ENCODE measurements around the gene DUSP28. TPM values are rescaled to one million over a fixed set of nuclear protein-coding genes. Genes with fewer than 3 reads are reported as not detected.

DUSP28 gene
- total and polyA plus RNA-seq, 2 experiments from 2014 or later: 2.7 to 4.3 TPM

GRCh38 chr2:240554767-240555493 lies 5.2 kb upstream of the DUSP28 start (continued):
- TF ChIP-seq, protein P1, sequence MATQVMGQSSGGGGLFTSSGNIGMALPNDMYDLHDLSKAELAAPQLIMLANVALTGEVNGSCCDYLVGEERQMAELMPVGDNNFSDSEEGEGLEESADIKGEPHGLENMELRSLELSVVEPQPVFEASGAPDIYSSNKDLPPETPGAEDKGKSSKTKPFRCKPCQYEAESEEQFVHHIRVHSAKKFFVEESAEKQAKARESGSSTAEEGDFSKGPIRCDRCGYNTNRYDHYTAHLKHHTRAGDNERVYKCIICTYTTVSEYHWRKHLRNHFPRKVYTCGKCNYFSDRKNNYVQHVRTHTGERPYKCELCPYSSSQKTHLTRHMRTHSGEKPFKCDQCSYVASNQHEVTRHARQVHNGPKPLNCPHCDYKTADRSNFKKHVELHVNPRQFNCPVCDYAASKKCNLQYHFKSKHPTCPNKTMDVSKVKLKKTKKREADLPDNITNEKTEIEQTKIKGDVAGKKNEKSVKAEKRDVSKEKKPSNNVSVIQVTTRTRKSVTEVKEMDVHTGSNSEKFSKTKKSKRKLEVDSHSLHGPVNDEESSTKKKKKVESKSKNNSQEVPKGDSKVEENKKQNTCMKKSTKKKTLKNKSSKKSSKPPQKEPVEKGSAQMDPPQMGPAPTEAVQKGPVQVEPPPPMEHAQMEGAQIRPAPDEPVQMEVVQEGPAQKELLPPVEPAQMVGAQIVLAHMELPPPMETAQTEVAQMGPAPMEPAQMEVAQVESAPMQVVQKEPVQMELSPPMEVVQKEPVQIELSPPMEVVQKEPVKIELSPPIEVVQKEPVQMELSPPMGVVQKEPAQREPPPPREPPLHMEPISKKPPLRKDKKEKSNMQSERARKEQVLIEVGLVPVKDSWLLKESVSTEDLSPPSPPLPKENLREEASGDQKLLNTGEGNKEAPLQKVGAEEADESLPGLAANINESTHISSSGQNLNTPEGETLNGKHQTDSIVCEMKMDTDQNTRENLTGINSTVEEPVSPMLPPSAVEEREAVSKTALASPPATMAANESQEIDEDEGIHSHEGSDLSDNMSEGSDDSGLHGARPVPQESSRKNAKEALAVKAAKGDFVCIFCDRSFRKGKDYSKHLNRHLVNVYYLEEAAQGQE (IDR thresholded peaks at IDR 0.05; ENCODE audit: unreplicated experiment): no peak
- no peak for TF ChIP-seq NANOG (IDR thresholded peaks at IDR 0.05; ENCODE audit: borderline replicate concordance)
- no peak for TF ChIP-seq EZH2phosphoT487 (IDR thresholded peaks at IDR 0.05; ENCODE audit: unreplicated experiment)
- TF ChIP-seq, protein P2, sequence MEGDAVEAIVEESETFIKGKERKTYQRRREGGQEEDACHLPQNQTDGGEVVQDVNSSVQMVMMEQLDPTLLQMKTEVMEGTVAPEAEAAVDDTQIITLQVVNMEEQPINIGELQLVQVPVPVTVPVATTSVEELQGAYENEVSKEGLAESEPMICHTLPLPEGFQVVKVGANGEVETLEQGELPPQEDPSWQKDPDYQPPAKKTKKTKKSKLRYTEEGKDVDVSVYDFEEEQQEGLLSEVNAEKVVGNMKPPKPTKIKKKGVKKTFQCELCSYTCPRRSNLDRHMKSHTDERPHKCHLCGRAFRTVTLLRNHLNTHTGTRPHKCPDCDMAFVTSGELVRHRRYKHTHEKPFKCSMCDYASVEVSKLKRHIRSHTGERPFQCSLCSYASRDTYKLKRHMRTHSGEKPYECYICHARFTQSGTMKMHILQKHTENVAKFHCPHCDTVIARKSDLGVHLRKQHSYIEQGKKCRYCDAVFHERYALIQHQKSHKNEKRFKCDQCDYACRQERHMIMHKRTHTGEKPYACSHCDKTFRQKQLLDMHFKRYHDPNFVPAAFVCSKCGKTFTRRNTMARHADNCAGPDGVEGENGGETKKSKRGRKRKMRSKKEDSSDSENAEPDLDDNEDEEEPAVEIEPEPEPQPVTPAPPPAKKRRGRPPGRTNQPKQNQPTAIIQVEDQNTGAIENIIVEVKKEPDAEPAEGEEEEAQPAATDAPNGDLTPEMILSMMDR (conservative IDR thresholded peaks at IDR 0.05; ENCODE audit: low read depth in 2 of 2): no peak
- no peak for TF ChIP-seq ZNF331 (CRISPR knock-in tag; IDR thresholded peaks at IDR 0.05; ENCODE audit: low read depth)
- TF ChIP-seq STAT1 (IDR thresholded peaks at IDR 0.05; ENCODE audit: unreplicated experiment): no peak

- H3K27me3 ChIP-seq (ENCODE audit: insufficient read depth): peaks cover 24% of the 10 kb centered on the region
- peaks cover 9% of the 10 kb centered on the region; the same call in 1 of the 2 replicates for H3K79me2 ChIP-seq (replicated peaks; ENCODE audit: insufficient read depth)
- no peaks in the 10 kb centered on the region for H3K36me3 ChIP-seq (ENCODE audit: insufficient read depth)
- peaks cover 30% of the 10 kb centered on the region for H3K27me3 Mint-ChIP-seq (ENCODE audit: insufficient read depth, low read depth, poor library complexity)
- H2AFZ ChIP-seq: no peak overlapping the region
- ATAC-seq (no peak), DNase-seq (ENCODE audit: low spot score) (no peak)
- H3K4me2 ChIP-seq: no peak overlapping the region
- no peak overlapping the region for H3K27ac Mint-ChIP-seq
- no peaks in the 10 kb centered on the region for H4K20me1 ChIP-seq (replicated peaks; ENCODE audit: insufficient read depth)
- H3K4me3 ChIP-seq: no peak overlapping the region
- H3F3A ChIP-seq (replicated peaks; ENCODE audit: low read depth): 0 out of 2 replicates have a peak, but pooled peaks cover 5% of the 10 kb centered on the region
- H3K4me1 Mint-ChIP-seq: peaks cover 19% of the 10 kb centered on the region
- H3K27ac ChIP-seq (ENCODE audit: low read depth): no peak overlapping the region
- H3K9me2 ChIP-seq (ENCODE audit: insufficient read depth): no peaks in the 10 kb centered on the region; the same call in 1 of the 2 replicates
- H3K4me3 Mint-ChIP-seq: no peak overlapping the region
- peaks cover 30% of the 10 kb centered on the region for H3K36me3 Mint-ChIP-seq (ENCODE audit: low read depth)
- peaks cover 14% of the 10 kb centered on the region for H3K9me3 Mint-ChIP-seq
- peaks cover 10% of the 10 kb centered on the region for H3K4me1 ChIP-seq (ENCODE audit: insufficient read depth)
- no peak for TF ChIP-seq JUNB (IDR thresholded peaks at IDR 0.05; ENCODE audit: unreplicated experiment)
- no peak for TF ChIP-seq ZNF331 (CRISPR knock-in tag; IDR thresholded peaks at IDR 0.05; ENCODE audit: low read depth)
- TF ChIP-seq EZH2 (IDR thresholded peaks at IDR 0.05; ENCODE audit: low read depth, unreplicated experiment): no peak
- TF ChIP-seq STAT1 (IDR thresholded peaks at IDR 0.05; ENCODE audit: unreplicated experiment): no peak
- TF ChIP-seq, protein P3, sequence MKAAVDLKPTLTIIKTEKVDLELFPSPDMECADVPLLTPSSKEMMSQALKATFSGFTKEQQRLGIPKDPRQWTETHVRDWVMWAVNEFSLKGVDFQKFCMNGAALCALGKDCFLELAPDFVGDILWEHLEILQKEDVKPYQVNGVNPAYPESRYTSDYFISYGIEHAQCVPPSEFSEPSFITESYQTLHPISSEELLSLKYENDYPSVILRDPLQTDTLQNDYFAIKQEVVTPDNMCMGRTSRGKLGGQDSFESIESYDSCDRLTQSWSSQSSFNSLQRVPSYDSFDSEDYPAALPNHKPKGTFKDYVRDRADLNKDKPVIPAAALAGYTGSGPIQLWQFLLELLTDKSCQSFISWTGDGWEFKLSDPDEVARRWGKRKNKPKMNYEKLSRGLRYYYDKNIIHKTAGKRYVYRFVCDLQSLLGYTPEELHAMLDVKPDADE (IDR thresholded peaks at IDR 0.05): no peak
- TF ChIP-seq NANOG (IDR thresholded peaks at IDR 0.05; ENCODE audit: borderline replicate concordance): no peak
- no peak for TF ChIP-seq ZNF114 (CRISPR knock-in tag; IDR thresholded peaks at IDR 0.05)
- TF ChIP-seq CREB1 (CRISPR knock-in tag; IDR thresholded peaks at IDR 0.05; ENCODE audit: low read depth): no peak
- TF ChIP-seq EZH2phosphoT487 (IDR thresholded peaks at IDR 0.05; ENCODE audit: unreplicated experiment): no peak
Measured at GRCh38 chr2:240555541-240556250, 4.5 kb upstream of the DUSP28 start.

Data from GM23338 (cell line).